MM.1S (cell line): ENCODE data around the gene AFAP1.

Experiments used
- EZH2 ChIP-seq: fragments of 300-600 bp; sonication (generic); optimal IDR thresholded peaks from 2 replicates; pipeline ENCODE3; 2017; ENCODE audit warnings: low read depth, mild to moderate bottlenecking, antibody characterized with exemption, low read length, mixed read lengths
- EZH2phosphoT487 ChIP-seq: fragments of 300-600 bp; sonication (generic); IDR thresholded peaks from 2 replicates; pipeline ENCODE4 v1.6.1; 2018; ENCODE audit warnings: antibody characterized with exemption, low read length
- TF ChIP-seq, protein P1 (sequence below): fragments of 300-600 bp; sonication (generic); IDR thresholded peaks from 2 replicates; pipeline ENCODE4 v1.5.1; 2016; ENCODE audit warnings: antibody characterized with exemption, low read length, mixed read lengths

DNA sequence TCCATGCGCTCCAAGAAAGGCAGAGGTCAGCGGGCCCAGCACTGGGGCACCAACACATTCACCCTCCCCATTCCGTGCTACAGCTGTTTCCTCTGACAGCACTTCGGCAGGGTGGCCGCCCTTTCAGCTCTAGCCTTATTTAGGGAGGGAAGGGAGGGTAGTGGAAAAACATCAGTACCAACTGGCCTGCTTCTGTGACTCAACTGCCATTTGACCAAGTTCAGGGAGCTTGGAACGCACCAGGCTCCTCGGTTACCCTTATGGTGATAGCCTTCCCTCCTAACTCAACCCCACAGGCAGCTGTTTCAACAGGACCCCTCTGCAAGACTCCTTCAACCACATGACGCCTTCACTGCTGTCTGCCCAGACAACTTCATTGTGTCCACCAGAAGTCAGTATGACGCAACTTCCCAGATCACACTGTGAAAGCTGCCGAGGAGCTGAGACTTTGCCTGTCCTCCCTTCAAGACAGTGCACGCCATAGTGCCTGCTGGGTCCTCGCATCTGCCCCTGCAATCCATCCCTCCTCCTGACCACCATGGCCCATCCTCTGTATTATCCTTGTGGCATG lies 132.2 kb downstream of the AFAP1 start:
- TF ChIP-seq, protein P1, sequence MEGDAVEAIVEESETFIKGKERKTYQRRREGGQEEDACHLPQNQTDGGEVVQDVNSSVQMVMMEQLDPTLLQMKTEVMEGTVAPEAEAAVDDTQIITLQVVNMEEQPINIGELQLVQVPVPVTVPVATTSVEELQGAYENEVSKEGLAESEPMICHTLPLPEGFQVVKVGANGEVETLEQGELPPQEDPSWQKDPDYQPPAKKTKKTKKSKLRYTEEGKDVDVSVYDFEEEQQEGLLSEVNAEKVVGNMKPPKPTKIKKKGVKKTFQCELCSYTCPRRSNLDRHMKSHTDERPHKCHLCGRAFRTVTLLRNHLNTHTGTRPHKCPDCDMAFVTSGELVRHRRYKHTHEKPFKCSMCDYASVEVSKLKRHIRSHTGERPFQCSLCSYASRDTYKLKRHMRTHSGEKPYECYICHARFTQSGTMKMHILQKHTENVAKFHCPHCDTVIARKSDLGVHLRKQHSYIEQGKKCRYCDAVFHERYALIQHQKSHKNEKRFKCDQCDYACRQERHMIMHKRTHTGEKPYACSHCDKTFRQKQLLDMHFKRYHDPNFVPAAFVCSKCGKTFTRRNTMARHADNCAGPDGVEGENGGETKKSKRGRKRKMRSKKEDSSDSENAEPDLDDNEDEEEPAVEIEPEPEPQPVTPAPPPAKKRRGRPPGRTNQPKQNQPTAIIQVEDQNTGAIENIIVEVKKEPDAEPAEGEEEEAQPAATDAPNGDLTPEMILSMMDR, result no peak
- TF ChIP-seq EZH2phosphoT487 (no peak), EZH2 (no peak)
